CD4-positive, alpha-beta T cell (primary cell): Measurements from ENCODE around the gene NCKAP5. TPM values are rescaled to one million over a fixed set of nuclear protein-coding genes. Genes with fewer than 3 reads are reported as not detected.

ENCODE experiments used
- ATAC-seq: fragments of 200-7000 bp; cut with Tn5 transposase; one replicate; pipeline ENCODE4 v1.10.0; 2022; ENCODE audit warnings: mild to moderate bottlenecking; ENCODE audit not compliant: poor library complexity
- CTCF ChIA-PET: fragments of 350-600 bp; sonication (Branson Sonifier 250); formaldehyde crosslinking; loops from one replicate; lab custom pipeline; 2021; ENCODE audit warnings: antibody characterized with exemption, inconsistent platforms; lab: Charles Lee
- POLR2A ChIA-PET: fragments of 350-600 bp; sonication (Branson Sonifier 250); formaldehyde crosslinking; loops from one replicate; lab custom pipeline; 2021; ENCODE audit warnings: antibody characterized with exemption, inconsistent platforms; lab: Charles Lee
- DNase-seq, 14 experiments: peaks; one replicate each; pipeline ENCODE4 v3.0.0-alpha.2; 2013 to 2020; ENCODE audit warnings: mixed read lengths in 2 of 14
- H3K27ac ChIP-seq, 2 donors: one replicate each; pipeline versions ENCODE4 v1.5.1 to v1.7.0; 2013; ENCODE audit warnings: low read length in 2 of 2, low read depth in 1 of 2, mild to moderate bottlenecking in 1 of 2
- H3K27me3 ChIP-seq, 2 experiments: 1 replicate in 1 of 2; 2 replicates in 1 of 2; pipeline versions ENCODE4 v1.6.1 to v1.7.0; 2013; ENCODE audit warnings: low read length in 2 of 2, control low read depth in 1 of 2, mild to moderate bottlenecking in 1 of 2, moderate library complexity in 1 of 2; ENCODE audit not compliant: insufficient read depth in 2 of 2, control insufficient read depth in 1 of 2
- H3K36me3 ChIP-seq: one replicate; pipeline ENCODE4 v1.6.1; 2013; ENCODE audit warnings: low read length, control low read depth; ENCODE audit not compliant: insufficient read depth
- H3K4me1 ChIP-seq: one replicate; pipeline ENCODE4 v1.6.1; 2013; ENCODE audit warnings: low read length, control low read depth; ENCODE audit not compliant: insufficient read depth
- H3K4me3 ChIP-seq: one replicate; pipeline ENCODE4 v1.5.1; 2013; ENCODE audit warnings: mild to moderate bottlenecking, low read length, moderate library complexity
- H3K9me3 ChIP-seq, 2 experiments: 1 replicate in 1 of 2; 2 replicates in 1 of 2; pipeline versions ENCODE4 v1.6.1 to v1.7.0; 2013; ENCODE audit warnings: low read length in 2 of 2, mild to moderate bottlenecking in 2 of 2, control low read depth in 1 of 2, moderate library complexity in 1 of 2; ENCODE audit not compliant: control insufficient read depth in 1 of 2, insufficient read depth in 1 of 2
- H3K27ac Mint-ChIP-seq: one replicate; pipeline ENCODE4 v1.8.0; 2020; ENCODE audit warnings: mixed read lengths
- H3K27me3 Mint-ChIP-seq: one replicate; pipeline ENCODE4 v1.8.0; 2021; ENCODE audit warnings: mixed read lengths
- H3K36me3 Mint-ChIP-seq: one replicate; pipeline ENCODE4 v1.8.0; 2021; ENCODE audit warnings: low read depth, mixed read lengths
- H3K4me1 Mint-ChIP-seq: one replicate; pipeline ENCODE4 v1.8.0; 2021; ENCODE audit warnings: low read depth, mixed read lengths
- H3K4me3 Mint-ChIP-seq: one replicate; pipeline ENCODE4 v1.8.0; 2020; ENCODE audit warnings: mild to moderate bottlenecking, mixed read lengths
- H3K9me3 Mint-ChIP-seq: one replicate; pipeline ENCODE4 v1.8.0; 2020; ENCODE audit warnings: mixed read lengths
- CTCF ChIP-seq: fragments of 200-600 bp; IDR thresholded peaks from one replicate; pipeline ENCODE4 v1.8.0; 2022; ENCODE audit warnings: antibody characterized with exemption, mild to moderate bottlenecking
- intact Hi-C, 2 experiments: fragments of 100-400 bp; cut with DNase I in 1 of 2; cut with micrococcal nuclease in 1 of 2; formaldehyde crosslinking; loops; one replicate each; pipeline versions ENCODE4 v1.15.1 to v1.9.0; 2023 to 2025; cut with DNase I, micrococcal nuclease
- total RNA-seq, 174 experiments: library from RNA in 2 of 174; stranded (reverse) in 2 of 174; gene quantifications; one replicate each; pipeline ENCODE4 v1.2.3 and lab custom pipeline; 2021 to 2026

Gene NCKAP5
- total RNA-seq, 2 experiments from 2014 or later = not detected

- no peak overlapping the region for H3K27ac ChIP-seq
- no peaks in the 10 kb centered on the region for H3K27me3 ChIP-seq
- ATAC-seq = no peak
- Mint-ChIP-seq H3K4me1 (no peaks in the 10 kb centered on the region), H3K9me3 (peaks cover 2% of the 10 kb centered on the region), H3K36me3 (no peaks in the 10 kb centered on the region), H3K4me3 (no peak overlapping the region), H3K27ac (no peak overlapping the region), H3K27me3 (no peaks in the 10 kb centered on the region)
- DNase-seq = no peak
- POLR2A ChIA-PET = no interaction called here
- H3K4me1 ChIP-seq = no peaks in the 10 kb centered on the region
- CTCF ChIA-PET = no interaction called here
- intact Hi-C loops = no loop called here
- peaks cover 0 to 3% of the 10 kb centered on the region in 2 experiments for H3K9me3 ChIP-seq
- H3K36me3 ChIP-seq = no peaks in the 10 kb centered on the region
- TF ChIP-seq CTCF = no peak
- H3K4me3 ChIP-seq = no peak overlapping the region
Observed at GRCh38 chr2:132984731-132985130, 583.5 kb downstream of the NCKAP5 start.

GRCh38 chr2:132980304-132980703, 588.0 kb downstream of the NCKAP5 start:
- POLR2A ChIA-PET = no interaction called here
- H3K27ac ChIP-seq = no peak overlapping the region
- ATAC-seq = no peak
- H3K4me1 Mint-ChIP-seq = no peaks in the 10 kb centered on the region
- no peak overlapping the region for H3K4me3 Mint-ChIP-seq
- no peaks in the 10 kb centered on the region for H3K27me3 Mint-ChIP-seq
- no peak overlapping the region for H3K27ac Mint-ChIP-seq
- intact Hi-C loops = no loop called here
- H3K9me3 Mint-ChIP-seq = peaks cover 5% of the 10 kb centered on the region
- H3K9me3 ChIP-seq = no peaks in the 10 kb centered on the region
- no peaks in the 10 kb centered on the region for H3K36me3 ChIP-seq
- no peak for DNase-seq
- CTCF ChIA-PET = no interaction called here
- no peaks in the 10 kb centered on the region for H3K27me3 ChIP-seq
- no peak for TF ChIP-seq CTCF
- H3K4me1 ChIP-seq = no peaks in the 10 kb centered on the region
- no peaks in the 10 kb centered on the region for H3K36me3 Mint-ChIP-seq
- H3K4me3 ChIP-seq = no peak overlapping the region

GRCh38 chr2:132979339-132980093, 588.7 kb downstream of the NCKAP5 start:
- no peak overlapping the region for H3K4me3 ChIP-seq
- no peaks in the 10 kb centered on the region for H3K36me3 ChIP-seq
- no peaks in the 10 kb centered on the region for H3K4me1 Mint-ChIP-seq
- no peaks in the 10 kb centered on the region for H3K9me3 ChIP-seq
- peaks cover 5% of the 10 kb centered on the region for H3K9me3 Mint-ChIP-seq
- no peaks in the 10 kb centered on the region for H3K4me1 ChIP-seq
- POLR2A ChIA-PET = no interaction called here
- H3K27me3 ChIP-seq = no peaks in the 10 kb centered on the region
- intact Hi-C loops = no loop called here
- no peak for ATAC-seq
- CTCF ChIA-PET = no interaction called here
- H3K27ac Mint-ChIP-seq = no peak overlapping the region
- H3K4me3 Mint-ChIP-seq = no peak overlapping the region
- H3K36me3 Mint-ChIP-seq = no peaks in the 10 kb centered on the region
- no peaks in the 10 kb centered on the region for H3K27me3 Mint-ChIP-seq
- no peak overlapping the region for H3K27ac ChIP-seq
- TF ChIP-seq CTCF = no peak
- no peak for DNase-seq
